Panc1 (cell line): ENCODE measurements around the gene C12orf57.

Source experiments
- CTCF ChIP-seq: fragments of 450-650 bp; IDR thresholded peaks from 2 replicates; pipeline ENCODE4 v1.5.1; 2017; ENCODE audit warnings: mild to moderate bottlenecking
- REST ChIP-seq, 2 experiments: IDR thresholded peaks; 2 replicates each; pipeline ENCODE4 v1.6.1; 2011 to 2012; ENCODE audit warnings: low read depth in 2 of 2, control low read depth in 1 of 2, low read length in 1 of 2, mild to moderate bottlenecking in 1 of 2, moderate library complexity in 1 of 2; ENCODE audit not compliant: insufficient read depth in 1 of 2

GRCh38 chr12:6946920-6947374 lies 3.1 kb downstream of the C12orf57 start:
- TF ChIP-seq REST (IDR thresholded peaks at IDR 0.05; ENCODE audit: insufficient read depth in 1 of 2, low read depth in 2 of 2, low read length in 1 of 2) (no peak), CTCF (no peak)
